HL-60 (cell line): ENCODE measurements around the gene SERPINA6.
A peak's percentile ranks its signal among the peaks of the same experiment; 100 is the strongest.

Source experiments
- DNase-seq, 2 experiments: peaks; one replicate each; pipeline ENCODE4 v3.0.0-alpha.2; 2010 to 2020; ENCODE audit warnings: low read depth in 1 of 2, low spot score in 1 of 2
- H3K27ac ChIP-seq: fragments of 250-450 bp; sonication (Bioruptor Pico); replicated peaks from 2 replicates; pipeline ENCODE4 v1.5.1; 2020; ENCODE audit warnings: mild to moderate bottlenecking, moderate library complexity
- H3K27me3 ChIP-seq: fragments of 250-450 bp; sonication (Bioruptor Pico); 2 replicates; pipeline ENCODE4 v1.5.1; 2021; ENCODE audit warnings: mild to moderate bottlenecking, moderate library complexity; ENCODE audit not compliant: insufficient read depth, poor library complexity, severe bottlenecking
- H3K4me3 ChIP-seq: replicated peaks from 2 replicates; pipeline ENCODE4 v1.5.1; 2011; ENCODE audit warnings: mild to moderate bottlenecking, control low read depth, low read length; ENCODE audit not compliant: insufficient read depth
- CTCF ChIP-seq: IDR thresholded peaks from one replicate; pipeline ENCODE4 v1.5.1; 2011; ENCODE audit warnings: low read length, control low read depth, inconsistent platforms; ENCODE audit not compliant: insufficient read depth
- GABPA ChIP-seq: IDR thresholded peaks from 2 replicates; pipeline ENCODE4 v1.6.1; 2012; ENCODE audit warnings: low read depth
- POLR2AphosphoS5 ChIP-seq: IDR thresholded peaks from 2 replicates; pipeline ENCODE4 v1.6.1; 2012; ENCODE audit warnings: low read depth
- REST ChIP-seq: IDR thresholded peaks from 2 replicates; pipeline ENCODE4 v1.6.1; 2012; ENCODE audit warnings: low read depth; ENCODE audit not compliant: insufficient replicate concordance
- SPI1 ChIP-seq: IDR thresholded peaks from 2 replicates; pipeline ENCODE4 v1.6.1; 2012; ENCODE audit warnings: low read depth, mild to moderate bottlenecking, borderline replicate concordance

The SERPINA6 gene

GRCh38 chr14:94292872-94293577, 30.1 kb downstream of the SERPINA6 start, which contains the start of gene SERPINA10:
Gene SERPINA10, minus strand, starts transcription at chr14:94293268. Its CDS starts 2,675 bp downstream, at chr14:94290593.
- H3K4me3 ChIP-seq: no peak within 1 kb of the TSS
- no peaks in the 10 kb centered on the region for H3K27me3 ChIP-seq
- DNase-seq: no peak
- no peak for TF ChIP-seq SPI1
- no peak for TF ChIP-seq POLR2AphosphoS5
- TF ChIP-seq REST: peak; percentile 78
- TF ChIP-seq GABPA: no peak
- no peak for TF ChIP-seq CTCF
- H3K27ac ChIP-seq: no peak within 1 kb of the TSS

- DNase-seq: no peak
- Histone ChIP-seq H3K4me3 (no peak overlapping the region), H3K27ac (no peak overlapping the region), H3K27me3 (no peaks in the 10 kb centered on the region)
- TF ChIP-seq REST (no peak), SPI1 (no peak), GABPA (no peak), CTCF (no peak), POLR2AphosphoS5 (no peak)
These were observed 30.6 kb downstream of the SERPINA6 start for GRCh38 chr14:94292526-94292871.

GRCh38 chr14:94291906-94292525, 31.1 kb downstream of the SERPINA6 start:
- no peak for DNase-seq
- no peak overlapping the region for H3K4me3 ChIP-seq
- TF ChIP-seq POLR2AphosphoS5 (no peak), CTCF (no peak), SPI1 (no peak), REST (no peak), GABPA (no peak)
- H3K27me3 ChIP-seq: no peaks in the 10 kb centered on the region
- no peak overlapping the region for H3K27ac ChIP-seq
